HL-60/S4 (cell line): ENCODE measurements around the gene DNAJB8.

Experiments used
- in situ Hi-C: fragments of 300-500 bp; cut with MboI; formaldehyde crosslinking; loops from 2 replicates; pipeline ENCODE4 v1.14.3; 2022; ENCODE audit warnings: low sequenced_read_pairs

Gene DNAJB8

GRCh38 chr3:128452120-128452519, 14.6 kb downstream of the DNAJB8 start:
- in situ Hi-C loops, result no loop called here

DNA sequence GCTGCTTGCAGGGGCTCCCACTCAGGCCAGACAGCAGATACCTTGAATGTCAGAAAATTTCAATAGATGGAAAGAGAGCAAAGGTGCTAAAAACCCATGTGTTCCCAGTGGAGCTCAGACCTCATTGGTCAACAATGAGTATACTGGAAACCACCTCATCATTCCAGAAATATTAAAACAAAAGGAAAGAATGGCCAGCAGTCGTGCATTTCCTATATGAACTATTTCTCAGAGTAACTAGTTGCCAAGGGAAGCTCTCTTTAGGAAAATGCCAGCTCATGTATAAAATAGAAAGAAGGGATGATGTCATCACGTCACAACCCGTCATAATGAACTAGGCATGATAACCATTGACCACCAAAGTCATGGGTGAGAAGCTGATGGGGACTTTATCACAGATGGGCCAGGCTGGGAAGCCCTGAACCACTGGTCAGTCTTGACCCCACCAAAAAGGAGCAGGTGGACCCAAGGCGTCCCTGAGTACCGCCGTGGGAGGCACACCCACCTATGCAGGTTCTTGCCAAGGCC, 17.5 kb downstream of the DNAJB8 start:
- in situ Hi-C loops, result no loop called here

DNA sequence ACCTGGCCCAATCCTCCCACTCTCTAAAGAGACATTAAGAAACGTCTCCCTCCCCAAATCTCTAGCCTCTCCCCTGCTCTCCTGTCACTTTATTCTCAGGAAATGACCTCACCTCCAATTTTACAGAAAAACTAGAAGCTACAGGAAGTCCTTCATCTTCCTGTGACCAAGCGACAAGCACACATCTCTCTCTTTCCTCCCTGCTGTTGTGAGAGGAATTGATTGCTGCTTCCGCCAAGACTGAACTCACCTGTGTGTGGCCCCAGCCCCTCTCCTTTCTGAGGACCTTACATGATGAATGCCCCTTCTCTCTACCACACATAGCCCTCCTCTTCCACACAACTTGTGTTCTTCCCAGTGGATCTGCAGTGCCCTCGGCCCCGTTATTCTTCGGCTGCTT, 18.2 kb downstream of the DNAJB8 start:
- in situ Hi-C loops, result no loop called here

DNA sequence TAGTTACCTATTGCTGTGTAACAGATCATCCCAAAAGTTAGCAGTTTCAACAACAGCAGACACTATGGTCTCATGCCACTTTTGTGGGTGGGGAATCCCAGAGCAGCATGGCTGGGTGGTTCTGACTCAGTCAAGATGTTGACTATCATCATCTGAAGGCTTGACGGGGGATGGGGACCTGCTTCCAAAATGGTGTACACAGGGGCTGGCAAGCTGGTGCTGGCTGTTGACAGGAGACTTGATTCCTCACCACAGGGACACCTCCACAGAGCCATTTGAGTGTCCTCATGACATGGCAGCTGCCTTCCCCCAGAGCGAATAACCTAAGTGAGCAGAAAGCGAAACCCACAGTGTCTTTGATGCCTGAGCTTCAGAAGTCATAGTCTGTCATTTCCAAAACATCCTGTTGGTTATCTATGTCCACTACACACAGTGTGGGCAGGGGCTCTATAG, 19.1 kb downstream of the DNAJB8 start:
- in situ Hi-C loops, result no loop called here

DNA sequence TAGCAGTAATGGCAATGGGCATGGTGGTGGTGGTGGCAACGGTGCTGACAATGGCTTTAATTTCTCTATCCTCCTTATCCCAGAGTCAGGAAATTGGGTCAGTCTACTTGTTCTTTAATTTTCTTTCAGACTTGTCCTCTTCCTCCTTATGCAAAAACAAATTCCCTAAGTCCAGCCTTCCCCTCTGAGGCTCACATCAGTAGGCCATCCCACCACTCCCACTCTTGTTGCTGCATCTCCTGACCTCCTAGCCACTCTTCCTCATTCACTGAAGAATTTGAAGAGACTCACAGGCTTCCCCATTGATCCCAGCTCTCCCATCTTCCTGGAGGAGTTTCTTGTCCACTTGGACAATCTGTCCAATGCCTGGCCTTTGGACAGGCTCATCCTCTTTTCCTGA, 19.9 kb downstream of the DNAJB8 start:
- in situ Hi-C loops, result no loop called here

DNA sequence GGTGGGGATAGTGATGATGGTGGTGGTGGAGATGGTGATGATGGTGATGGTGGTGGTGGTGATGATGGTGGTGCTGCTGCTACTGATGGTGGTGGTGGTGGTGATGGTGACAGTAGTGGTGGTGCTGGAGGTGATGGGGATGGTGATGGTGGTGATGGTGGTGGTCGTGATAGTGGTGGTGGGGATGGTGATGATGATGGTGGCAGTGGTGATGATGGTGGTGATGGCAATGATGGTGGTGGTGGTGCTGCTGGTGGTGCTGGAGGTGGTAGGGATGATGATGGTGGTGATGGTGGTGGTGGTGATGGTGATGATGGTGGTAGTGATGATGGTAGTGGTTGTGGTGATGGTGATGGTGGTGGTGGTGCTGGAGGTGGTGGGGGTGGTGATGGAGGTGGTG, 21.3 kb downstream of the DNAJB8 start:
- in situ Hi-C loops, result no loop called here

DNA sequence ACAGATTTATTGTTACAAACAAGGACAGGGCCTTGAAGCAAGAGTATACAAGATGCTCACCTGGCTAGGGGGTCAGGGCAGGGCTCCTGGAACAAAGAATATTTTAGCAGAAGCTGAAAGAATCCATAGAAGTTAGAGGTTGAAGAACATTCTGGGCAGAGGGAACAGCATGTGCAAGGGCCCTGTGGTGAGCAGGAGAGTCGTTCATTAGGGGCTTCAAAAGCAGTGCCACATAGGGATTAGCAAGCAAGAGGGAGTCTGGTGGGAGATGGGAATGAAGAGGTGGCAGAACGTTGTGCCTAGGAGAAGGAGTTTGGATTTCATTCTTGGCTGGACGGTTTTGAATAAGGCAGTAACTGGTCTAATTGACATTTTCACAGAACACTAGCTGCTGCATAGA, 22.9 kb downstream of the DNAJB8 start:
- in situ Hi-C loops, result no loop called here

GRCh38 chr3:128442949-128443348, 23.7 kb downstream of the DNAJB8 start:
- in situ Hi-C loops, result no loop called here

DNA sequence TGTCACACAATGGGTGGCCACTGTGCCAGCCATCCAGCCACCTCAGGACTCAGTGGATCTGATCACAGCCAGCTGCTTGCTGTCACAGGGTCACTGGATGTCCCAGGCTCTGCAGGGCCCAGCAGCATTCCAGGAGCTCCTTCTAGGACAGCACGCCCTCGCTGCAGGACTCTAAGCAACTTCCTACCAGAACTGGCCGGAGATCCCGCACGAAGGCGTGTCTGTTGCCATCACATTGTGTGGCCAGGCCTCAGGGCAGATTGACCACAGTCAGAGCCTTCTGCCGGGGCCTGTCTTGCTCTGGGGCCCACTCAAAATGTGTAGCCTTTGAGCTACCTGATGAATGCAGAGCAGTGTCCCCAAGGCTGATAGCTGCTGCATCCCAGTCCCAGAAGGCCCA, 24.6 kb downstream of the DNAJB8 start:
- in situ Hi-C loops, result no loop called here

DNA sequence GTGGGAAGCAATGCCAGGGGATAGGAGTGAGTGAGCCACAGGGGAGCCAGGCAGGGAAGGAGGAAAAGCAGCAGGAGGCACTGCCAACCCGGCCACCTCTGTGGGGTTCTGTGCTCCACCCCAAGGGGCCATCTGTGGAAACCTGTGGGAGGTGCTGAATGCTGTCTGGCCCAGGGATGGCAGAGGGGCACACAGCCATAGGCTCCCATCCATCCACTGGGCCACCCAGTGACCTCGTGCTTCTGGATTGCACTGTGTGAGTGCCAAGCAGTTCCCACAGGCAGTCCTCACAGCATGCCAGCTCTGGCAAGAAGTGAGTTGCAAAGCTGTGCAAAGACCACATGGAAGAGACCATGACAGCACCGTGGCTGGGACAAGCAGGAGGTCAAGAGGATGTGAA, 27.5 kb downstream of the DNAJB8 start:
- in situ Hi-C loops, result no loop called here

DNA sequence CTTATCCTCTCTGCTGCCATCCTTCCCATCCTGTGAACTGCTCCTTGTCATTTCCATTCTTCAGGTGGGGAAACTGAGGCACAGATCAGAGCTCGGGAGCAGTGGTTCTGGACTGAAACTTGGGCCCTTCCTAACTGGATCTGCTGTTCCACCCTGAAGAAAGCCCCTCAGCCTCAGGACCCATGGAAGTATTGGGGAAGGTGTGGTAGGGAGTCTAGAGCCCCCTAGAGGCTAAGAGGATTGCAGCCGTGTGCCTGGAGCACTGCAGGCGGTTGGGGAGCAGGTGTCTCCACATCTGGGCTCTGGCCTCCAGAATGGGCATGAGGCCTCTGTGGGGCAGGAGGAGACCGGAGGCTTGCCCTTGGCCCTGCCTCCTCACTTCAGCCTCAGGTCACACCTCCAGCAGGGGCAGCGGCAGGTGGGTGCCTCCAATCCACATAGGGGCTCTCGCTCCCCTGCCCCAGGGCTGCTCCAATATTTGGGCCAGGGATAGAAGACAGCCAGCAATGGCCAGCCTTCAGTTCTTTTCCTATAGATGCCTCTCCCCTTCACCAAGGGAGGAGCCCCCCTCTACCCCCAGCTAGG, 28.1 kb downstream of the DNAJB8 start:
- in situ Hi-C loops, result no loop called here

DNA sequence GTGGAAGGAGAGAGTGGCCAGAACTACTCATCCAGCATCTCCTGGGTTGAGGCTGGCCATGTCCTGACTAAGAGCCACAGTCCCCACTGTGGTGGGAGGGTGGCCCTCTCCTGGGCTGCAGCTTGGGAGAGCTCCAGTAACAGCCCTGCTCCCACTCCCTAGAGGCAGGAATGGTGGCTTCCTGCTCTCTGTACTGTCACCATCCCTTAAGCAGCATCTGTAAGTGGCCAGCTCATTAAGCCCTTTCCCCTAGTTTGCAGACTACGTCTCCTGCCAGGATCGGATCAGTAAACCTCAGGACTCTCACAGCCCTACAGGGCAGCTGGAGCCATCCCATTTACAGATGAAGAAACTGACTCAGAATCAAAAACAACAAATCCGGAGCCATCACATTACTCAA, 30.5 kb downstream of the DNAJB8 start:
- in situ Hi-C loops, result no loop called here

GRCh38 chr3:128435561-128435960, 31.1 kb downstream of the DNAJB8 start:
- in situ Hi-C loops, result no loop called here

DNA sequence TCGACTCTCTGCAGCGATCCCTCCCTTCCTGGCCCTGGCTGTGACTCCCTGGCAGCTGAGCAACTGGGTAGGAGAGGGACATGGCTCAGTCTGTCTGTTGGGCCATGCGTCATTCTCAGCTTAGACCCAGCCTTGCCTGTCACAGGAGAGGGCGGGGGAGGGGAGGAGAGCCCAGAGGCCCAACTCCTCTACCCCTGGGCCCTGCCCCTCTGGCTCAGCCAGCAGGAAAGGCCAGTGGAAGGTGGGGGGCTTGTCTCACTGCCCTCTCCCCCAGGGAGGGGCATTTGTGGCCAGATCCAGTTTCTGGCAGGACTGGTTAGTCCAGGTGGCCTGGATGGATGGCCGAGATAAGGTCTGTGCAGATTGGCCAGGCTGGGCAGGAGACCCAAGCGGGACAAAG, 31.6 kb downstream of the DNAJB8 start:
- in situ Hi-C loops, result no loop called here

DNA sequence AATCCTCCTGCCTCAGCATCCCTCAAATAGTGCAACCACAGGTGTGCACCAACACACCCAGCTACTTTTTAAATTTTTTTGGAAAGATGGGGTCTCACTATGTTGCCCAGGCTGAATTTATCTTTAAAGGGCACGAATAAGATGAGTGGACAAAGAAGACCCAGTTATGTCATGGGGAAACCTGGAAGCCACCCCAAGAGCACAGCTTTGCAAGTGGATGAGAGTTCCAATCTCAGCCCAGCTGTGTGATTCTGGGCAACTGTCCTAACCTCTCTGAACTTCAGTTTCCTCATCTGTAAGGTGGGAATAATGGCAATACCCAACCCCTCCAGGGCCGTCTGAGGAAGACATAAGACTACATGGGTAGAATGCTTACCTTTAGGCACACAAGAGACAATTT, 32.2 kb downstream of the DNAJB8 start:
- in situ Hi-C loops, result no loop called here

DNA sequence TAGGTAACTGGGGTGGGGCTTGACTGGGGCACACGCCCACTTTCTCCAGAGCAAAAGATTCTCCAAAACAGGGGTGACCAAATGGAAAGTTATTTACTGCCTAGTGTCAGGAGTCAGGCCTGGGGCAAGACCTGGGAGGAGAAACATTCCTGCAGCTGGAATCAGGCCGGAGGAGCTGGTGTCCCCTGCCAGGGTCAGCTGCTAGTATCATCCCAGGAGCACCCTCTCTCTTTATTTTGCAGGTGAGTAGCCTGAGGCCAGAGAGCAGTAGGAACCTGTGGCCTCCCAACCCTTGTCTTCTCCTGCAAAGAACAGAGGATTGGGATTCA, 32.9 kb downstream of the DNAJB8 start:
- in situ Hi-C loops, result no loop called here

- in situ Hi-C loops, result no loop called here
Measured at GRCh38 chr3:128432971-128433836, 33.5 kb downstream of the DNAJB8 start.

DNA sequence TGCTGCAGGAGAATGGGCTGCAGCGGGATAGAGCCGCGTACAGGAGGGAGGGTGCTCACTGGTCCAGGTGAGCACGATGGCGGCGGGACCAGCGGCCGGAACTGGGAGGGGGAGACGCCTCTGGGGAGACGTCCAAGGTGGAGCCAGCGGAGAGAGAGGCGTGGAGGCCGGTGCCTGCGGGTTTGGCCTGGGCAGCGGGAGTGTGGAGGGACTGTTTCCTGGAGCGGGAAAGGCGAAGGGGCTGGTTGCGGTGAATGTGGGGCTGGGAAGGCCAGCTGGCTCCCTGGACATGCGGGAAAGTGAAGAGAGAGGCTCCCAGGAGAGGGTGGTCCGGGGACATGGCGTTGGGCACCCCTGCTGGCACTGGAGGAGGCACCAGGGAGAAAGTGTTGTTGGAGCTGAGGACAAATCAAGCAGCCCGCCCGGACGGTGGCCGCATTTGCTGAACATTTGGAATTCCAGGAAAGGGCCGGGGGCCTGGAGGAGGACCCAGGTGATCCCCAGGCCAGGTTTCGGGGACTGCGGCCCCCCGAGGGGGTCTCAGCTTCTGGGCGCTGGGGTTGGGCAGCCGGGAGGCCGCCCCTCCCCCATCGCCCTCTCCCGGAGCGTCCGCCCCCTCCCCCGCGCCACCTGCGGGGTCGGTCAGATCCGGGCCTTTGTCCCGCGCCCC, 34.3 kb downstream of the DNAJB8 start:
- in situ Hi-C loops, result no loop called here

DNA sequence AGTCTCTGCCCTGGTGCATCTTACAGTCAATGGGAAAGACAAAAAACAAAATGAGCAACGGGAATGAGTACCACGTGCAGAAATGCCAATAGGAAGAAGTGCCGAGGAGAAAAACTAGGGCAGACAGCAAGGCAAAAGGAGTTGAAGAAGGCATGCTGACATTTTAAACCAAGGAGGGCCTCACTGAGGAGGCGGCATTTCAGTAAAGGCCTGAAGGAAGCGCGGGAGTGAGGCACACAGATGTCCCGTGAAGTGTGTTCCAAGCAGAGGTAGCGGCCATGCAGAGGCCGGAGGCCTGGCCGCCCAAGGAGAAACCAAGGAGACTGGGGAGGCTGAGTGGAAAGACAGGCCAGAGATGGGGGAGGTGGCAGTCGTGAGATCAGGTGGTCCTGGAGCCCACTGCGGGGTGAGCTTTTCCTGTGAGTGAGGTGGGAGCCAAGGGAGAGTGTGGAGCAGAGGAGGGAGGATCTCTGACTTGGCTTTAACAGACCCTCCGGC, 34.8 kb downstream of the DNAJB8 start:
- in situ Hi-C loops, result no loop called here

- in situ Hi-C loops, result no loop called here
Measured at GRCh38 chr3:128430731-128431130, 36.0 kb downstream of the DNAJB8 start.

GRCh38 chr3:128430301-128430700, 36.4 kb downstream of the DNAJB8 start:
- in situ Hi-C loops, result no loop called here

GRCh38 chr3:128429751-128430150, 36.9 kb downstream of the DNAJB8 start:
- in situ Hi-C loops, result no loop called here
